Measurements from ENCODE around the gene BHLHE40.

Gene BHLHE40

GRCh38 chr3:5010140-5010539, 30.9 kb downstream of the BHLHE40 start:
- TF ChIP-seq CTCF (IDR thresholded peaks at IDR 0.05; ENCODE audit: unreplicated experiment in 3 of 3), result no peak
- H3K9me3 Mint-ChIP-seq, result no peaks in the 10 kb centered on the region
- H3K27me3 Mint-ChIP-seq (ENCODE audit: low read depth), result peaks cover 12% of the 10 kb centered on the region
- no peak overlapping the region for H3K4me3 Mint-ChIP-seq
- peaks cover 15% of the 10 kb centered on the region for H3K4me1 Mint-ChIP-seq
- no peaks in the 10 kb centered on the region for H3K36me3 Mint-ChIP-seq (ENCODE audit: low read depth)
- no peak overlapping the region for H3K27ac Mint-ChIP-seq

- Mint-ChIP-seq H3K36me3 (ENCODE audit: low read depth) (no peaks in the 10 kb centered on the region), H3K4me3 (no peak overlapping the region), H3K4me1 (peaks cover 15% of the 10 kb centered on the region), H3K9me3 (no peaks in the 10 kb centered on the region), H3K27me3 (ENCODE audit: low read depth) (peaks cover 14% of the 10 kb centered on the region), H3K27ac (no peak overlapping the region)
- no peak for TF ChIP-seq CTCF (IDR thresholded peaks at IDR 0.05; ENCODE audit: unreplicated experiment in 3 of 3)
Measured at GRCh38 chr3:5010706-5011554, 31.7 kb downstream of the BHLHE40 start.

- H3K4me1 Mint-ChIP-seq, result peaks cover 15% of the 10 kb centered on the region
- no peak for TF ChIP-seq CTCF (IDR thresholded peaks at IDR 0.05; ENCODE audit: unreplicated experiment in 3 of 3)
- no peaks in the 10 kb centered on the region for H3K9me3 Mint-ChIP-seq
- no peaks in the 10 kb centered on the region for H3K36me3 Mint-ChIP-seq (ENCODE audit: low read depth)
- peaks cover 17% of the 10 kb centered on the region for H3K27me3 Mint-ChIP-seq (ENCODE audit: low read depth)
- no peak overlapping the region for H3K27ac Mint-ChIP-seq
- H3K4me3 Mint-ChIP-seq, result no peak overlapping the region
Measured at GRCh38 chr3:5011555-5012256, 32.5 kb downstream of the BHLHE40 start.

- Mint-ChIP-seq H3K36me3 (ENCODE audit: low read depth) (no peaks in the 10 kb centered on the region), H3K9me3 (no peaks in the 10 kb centered on the region), H3K4me1 (peaks cover 15% of the 10 kb centered on the region), H3K27ac (no peak overlapping the region), H3K4me3 (no peak overlapping the region), H3K27me3 (ENCODE audit: low read depth) (peaks cover 12% of the 10 kb centered on the region)
- TF ChIP-seq CTCF (IDR thresholded peaks at IDR 0.05; ENCODE audit: unreplicated experiment in 3 of 3), result no peak
Measured at GRCh38 chr3:5012367-5012766, 33.1 kb downstream of the BHLHE40 start.

GRCh38 chr3:5013021-5013906, 34.0 kb downstream of the BHLHE40 start:
- H3K27ac Mint-ChIP-seq, result no peak overlapping the region
- H3K9me3 Mint-ChIP-seq, result no peaks in the 10 kb centered on the region
- H3K4me3 Mint-ChIP-seq, result no peak overlapping the region
- peaks cover 11% of the 10 kb centered on the region for H3K27me3 Mint-ChIP-seq (ENCODE audit: low read depth)
- H3K36me3 Mint-ChIP-seq (ENCODE audit: low read depth), result no peaks in the 10 kb centered on the region
- peaks cover 15% of the 10 kb centered on the region for H3K4me1 Mint-ChIP-seq
- no peak for TF ChIP-seq CTCF (IDR thresholded peaks at IDR 0.05; ENCODE audit: unreplicated experiment in 3 of 3)
